H9 (cell line): ENCODE data around the gene NEK4. TPM values are rescaled to one million over a fixed set of nuclear protein-coding genes. Genes with fewer than 3 reads are reported as not detected.
A peak's percentile ranks its signal among the peaks of the same experiment; 100 is the strongest.

ENCODE experiments used
- DNase-seq: peaks from one replicate; pipeline ENCODE4 v3.0.0-alpha.2; 2017
- H2AFZ ChIP-seq: one replicate; pipeline ENCODE4 v1.6.1; 2013; ENCODE audit warnings: mild to moderate bottlenecking, low read length, control low read depth, moderate library complexity
- H2AK5ac ChIP-seq: 2 replicates; pipeline ENCODE4 v1.6.1; 2013; ENCODE audit warnings: low read length, control low read depth, mixed read lengths; ENCODE audit not compliant: insufficient read length
- H2BK120ac ChIP-seq: one replicate; pipeline ENCODE4 v1.6.1; 2013; ENCODE audit warnings: low read depth, mild to moderate bottlenecking, low read length, control low read depth, inconsistent platforms; ENCODE audit not compliant: poor library complexity, severe bottlenecking
- H2BK12ac ChIP-seq: 2 replicates; pipeline ENCODE4 v1.6.1; 2013; ENCODE audit warnings: low read length, control low read depth, mixed read lengths, low read depth; ENCODE audit not compliant: insufficient read length
- H2BK15ac ChIP-seq: 2 replicates; pipeline ENCODE4 v1.6.1; 2013; ENCODE audit warnings: low read depth, low read length, control low read depth
- H2BK20ac ChIP-seq: one replicate; pipeline ENCODE4 v1.6.1; 2013; ENCODE audit warnings: low read depth, mild to moderate bottlenecking, low read length, control low read depth, inconsistent platforms; ENCODE audit not compliant: poor library complexity, severe bottlenecking
- H2BK5ac ChIP-seq: 2 replicates; pipeline ENCODE4 v1.6.1; 2013; ENCODE audit warnings: low read length, control low read depth, mixed read lengths; ENCODE audit not compliant: insufficient read length
- H3K14ac ChIP-seq: 2 replicates; pipeline ENCODE4 v1.6.1; 2013; ENCODE audit warnings: low read length, control low read depth; ENCODE audit not compliant: insufficient read depth
- H3K18ac ChIP-seq: 2 replicates; pipeline ENCODE4 v1.6.1; 2013; ENCODE audit warnings: low read depth, mild to moderate bottlenecking, mixed read lengths, low read length, control low read depth; ENCODE audit not compliant: insufficient read length
- H3K23ac ChIP-seq: 2 replicates; pipeline ENCODE4 v1.6.1; 2013; ENCODE audit warnings: low read length, control low read depth, mixed read lengths, low read depth; ENCODE audit not compliant: insufficient read length
- H3K23me2 ChIP-seq: 2 replicates; pipeline ENCODE4 v1.6.1; 2013; ENCODE audit warnings: low read depth, mild to moderate bottlenecking, mixed read lengths, low read length, control low read depth; ENCODE audit not compliant: insufficient read length, poor library complexity, severe bottlenecking
- H3K27ac ChIP-seq: 2 replicates; pipeline ENCODE4 v1.5.1; 2013; ENCODE audit warnings: low read length, control low read depth, mixed read lengths, low read depth; ENCODE audit not compliant: insufficient read length
- H3K27me3 ChIP-seq: 2 replicates; pipeline ENCODE4 v1.6.1; 2013; ENCODE audit warnings: low read length, control low read depth, inconsistent platforms; ENCODE audit not compliant: insufficient read depth
- H3K4ac ChIP-seq: 2 replicates; pipeline ENCODE4 v1.6.1; 2013; ENCODE audit warnings: low read depth, mild to moderate bottlenecking, control low read depth, inconsistent platforms, low read length, moderate library complexity
- H3K4me1 ChIP-seq: 2 replicates; pipeline ENCODE4 v1.6.1; 2013; ENCODE audit warnings: low read length, control low read depth, inconsistent platforms; ENCODE audit not compliant: insufficient read depth
- H3K4me2 ChIP-seq: 2 replicates; pipeline ENCODE4 v1.6.1; 2013; ENCODE audit warnings: low read length, control low read depth, mixed read lengths; ENCODE audit not compliant: insufficient read length, insufficient read depth
- H3K56ac ChIP-seq: 2 replicates; pipeline ENCODE4 v1.6.1; 2013; ENCODE audit warnings: low read depth, mild to moderate bottlenecking, mixed read lengths, low read length, control low read depth; ENCODE audit not compliant: insufficient read length
- H3K79me1 ChIP-seq: 2 replicates; pipeline ENCODE4 v1.6.1; 2013; ENCODE audit warnings: low read depth, mild to moderate bottlenecking, moderate library complexity, low read length, control low read depth, inconsistent platforms; ENCODE audit not compliant: insufficient read depth, poor library complexity, severe bottlenecking
- H3K79me2 ChIP-seq: 2 replicates; pipeline ENCODE4 v1.6.1; 2013; ENCODE audit warnings: low read length, control low read depth, inconsistent platforms; ENCODE audit not compliant: insufficient read depth
- H3K9ac ChIP-seq: 2 replicates; pipeline ENCODE4 v1.6.1; 2013; ENCODE audit warnings: low read length, control low read depth, mixed read lengths; ENCODE audit not compliant: insufficient read length; ENCODE audit errors: extremely low read depth
- H3K9me3 ChIP-seq: one replicate; pipeline ENCODE4 v1.6.1; 2013; ENCODE audit warnings: low read depth, low read length, inconsistent platforms; ENCODE audit not compliant: control insufficient read depth
- H3T11ph ChIP-seq: one replicate; pipeline ENCODE4 v1.6.1; 2013; ENCODE audit warnings: mild to moderate bottlenecking, low read length, control low read depth, inconsistent platforms
- H4K20me1 ChIP-seq: one replicate; pipeline ENCODE4 v1.6.1; 2013; ENCODE audit not compliant: control insufficient read depth, insufficient read length, insufficient read depth
- H4K5ac ChIP-seq: 2 replicates; pipeline ENCODE4 v1.6.1; 2013; ENCODE audit warnings: low read depth, mild to moderate bottlenecking, mixed read lengths, low read length, control low read depth; ENCODE audit not compliant: insufficient read length
- H4K8ac ChIP-seq: replicated peaks from 2 replicates; pipeline ENCODE4 v1.6.1; 2013; ENCODE audit warnings: low read length, control low read depth, mixed read lengths, low read depth; ENCODE audit not compliant: insufficient read length
- H4K91ac ChIP-seq: 2 replicates; pipeline ENCODE4 v1.6.1; 2013; ENCODE audit warnings: low read depth, mild to moderate bottlenecking, moderate library complexity, mixed read lengths, low read length, control low read depth; ENCODE audit not compliant: insufficient read length
- H3K27ac Mint-ChIP-seq, 3 experiments: 2 replicates in 2 of 3; 3 replicates in 1 of 3; pipeline ENCODE4 v1.8.0; 2020 to 2021; ENCODE audit warnings: mixed read lengths in 3 of 3, mild to moderate bottlenecking in 1 of 3, moderate library complexity in 1 of 3
- H3K27me3 Mint-ChIP-seq: 2 replicates; pipeline ENCODE4 v1.8.0; 2021; ENCODE audit warnings: low read depth, mild to moderate bottlenecking, moderate library complexity, mixed read lengths
- H3K36me3 Mint-ChIP-seq, 3 experiments: 2 replicates in 2 of 3; 3 replicates in 1 of 3; pipeline ENCODE4 v1.8.0; 2020 to 2021; ENCODE audit warnings: low read depth in 3 of 3, mixed read lengths in 3 of 3; ENCODE audit not compliant: insufficient read depth in 1 of 3
- H3K4me1 Mint-ChIP-seq, 2 experiments: 2 replicates each; pipeline ENCODE4 v1.8.0; 2020; ENCODE audit warnings: mixed read lengths in 2 of 2
- H3K4me3 Mint-ChIP-seq, 2 experiments: 2 replicates in 1 of 2; 3 replicates in 1 of 2; pipeline ENCODE4 v1.8.0; 2020 to 2021; ENCODE audit warnings: mild to moderate bottlenecking in 2 of 2, mixed read lengths in 2 of 2, moderate library complexity in 1 of 2
- H3K9me3 Mint-ChIP-seq, 2 experiments: 2 replicates in 1 of 2; 3 replicates in 1 of 2; pipeline ENCODE4 v1.8.0; 2020; ENCODE audit warnings: mild to moderate bottlenecking in 2 of 2, mixed read lengths in 2 of 2, moderate library complexity in 1 of 2
- WGBS: extraction: QIAGEN DNeasy Blood & Tissue Kit; methylation state at CpG from one replicate; pipeline ENCODE4 v1.1.7; 2013; ENCODE audit warnings: missing lambda C conversion rate, low lambda C conversion rate, mixed read lengths; ENCODE audit not compliant: insufficient read length; ENCODE audit errors: extremely low coverage; 5-methylcytosine and 5-hydroxymethylcytosine counted together
- total RNA-seq: library from RNA; stranded (reverse); gene quantifications from 2 replicates; pipeline ENCODE4 v1.2.1, GENCODE V29; 2021
- TF ChIP-seq, protein P1 (sequence below): fragments of 200-600 bp; sonication (generic); conservative IDR thresholded peaks from 3 replicates; pipeline ENCODE4 v1.8.0; 2021; ENCODE audit warnings: antibody characterized with exemption, mild to moderate bottlenecking

The NEK4 gene
- total RNA-seq, 1 experiment from 2014 or later, result 36.0 TPM

- H3K27ac ChIP-seq, result no peak overlapping the region
- H3K9me3 Mint-ChIP-seq, result no peaks in the 10 kb centered on the region
These were observed 54.9 kb downstream of the NEK4 start for GRCh38 chr3:52715714-52716305.

More at GRCh38 chr3:52715714-52716305, 54.9 kb downstream of the NEK4 start:
- Histone ChIP-seq H3K56ac (no peak overlapping the region), H2BK120ac (no peak overlapping the region), H3K27me3 (no peaks in the 10 kb centered on the region), H4K5ac (no peak overlapping the region), H3K9ac (no peak overlapping the region), H2BK15ac (no peak overlapping the region), H3T11ph (no peak overlapping the region), H2BK5ac (no peak overlapping the region), H2AFZ (no peak overlapping the region), H2BK12ac (no peak overlapping the region), H2AK5ac (no peak overlapping the region), H2BK20ac (no peak overlapping the region), H3K23ac (no peak overlapping the region), H3K18ac (no peak overlapping the region), H3K4me2 (no peak overlapping the region), H3K23me2 (peaks cover 9% of the 10 kb centered on the region), H3K4ac (no peak overlapping the region), H4K91ac (no peak overlapping the region), H4K8ac (no peak overlapping the region), H3K14ac (no peak overlapping the region), H3K4me1 (no peaks in the 10 kb centered on the region; the same call in 1 of the 2 replicates), H3K9me3 (no peaks in the 10 kb centered on the region), H3K79me1 (no peaks in the 10 kb centered on the region), H4K20me1 (no peaks in the 10 kb centered on the region), H3K79me2 (no peaks in the 10 kb centered on the region)
- Mint-ChIP-seq H3K36me3 (peaks cover 6 to 15% (median 13%) of the 10 kb centered on the region in 3 experiments), H3K27me3 (no peaks in the 10 kb centered on the region), H3K4me1 (peaks cover 2 to 8% of the 10 kb centered on the region in 2 experiments; a peak in 3 of 4 replicates), H3K27ac (peak overlapping the region; percentile 3 to 78 (median 48); a peak in 3 of 7 replicates), H3K4me3 (peak overlapping the region in 1 of 2 experiments; percentile 81; a peak in 1 of 5 replicates)
- DNase-seq, result no peak
- TF ChIP-seq, protein P1, sequence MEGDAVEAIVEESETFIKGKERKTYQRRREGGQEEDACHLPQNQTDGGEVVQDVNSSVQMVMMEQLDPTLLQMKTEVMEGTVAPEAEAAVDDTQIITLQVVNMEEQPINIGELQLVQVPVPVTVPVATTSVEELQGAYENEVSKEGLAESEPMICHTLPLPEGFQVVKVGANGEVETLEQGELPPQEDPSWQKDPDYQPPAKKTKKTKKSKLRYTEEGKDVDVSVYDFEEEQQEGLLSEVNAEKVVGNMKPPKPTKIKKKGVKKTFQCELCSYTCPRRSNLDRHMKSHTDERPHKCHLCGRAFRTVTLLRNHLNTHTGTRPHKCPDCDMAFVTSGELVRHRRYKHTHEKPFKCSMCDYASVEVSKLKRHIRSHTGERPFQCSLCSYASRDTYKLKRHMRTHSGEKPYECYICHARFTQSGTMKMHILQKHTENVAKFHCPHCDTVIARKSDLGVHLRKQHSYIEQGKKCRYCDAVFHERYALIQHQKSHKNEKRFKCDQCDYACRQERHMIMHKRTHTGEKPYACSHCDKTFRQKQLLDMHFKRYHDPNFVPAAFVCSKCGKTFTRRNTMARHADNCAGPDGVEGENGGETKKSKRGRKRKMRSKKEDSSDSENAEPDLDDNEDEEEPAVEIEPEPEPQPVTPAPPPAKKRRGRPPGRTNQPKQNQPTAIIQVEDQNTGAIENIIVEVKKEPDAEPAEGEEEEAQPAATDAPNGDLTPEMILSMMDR, result no peak
- no CpG with 5 or more reads among the region's 11 CpGs for WGBS
